GM23338 (cell line): ENCODE data around the gene TCERG1L. TPM values are rescaled to one million over a fixed set of nuclear protein-coding genes. Genes with fewer than 3 reads are reported as not detected.

Source experiments
- ATAC-seq: fragments of 200-7000 bp; cut with Tn5 transposase; 3 replicates; pipeline ENCODE4 v1.9.1; 2020
- DNase-seq: peaks from one replicate; pipeline ENCODE4 v3.0.0-alpha.2; 2015; ENCODE audit warnings: low spot score
- H2AFZ ChIP-seq: fragments of 200-600 bp; sonication (generic); 2 replicates; pipeline ENCODE4 v1.8.0; 2016; ENCODE audit warnings: antibody characterized with exemption, mild to moderate bottlenecking, moderate library complexity
- H3F3A ChIP-seq: fragments of 200-600 bp; sonication (generic); replicated peaks from 2 replicates; pipeline ENCODE4 v1.8.0; 2017; ENCODE audit warnings: antibody characterized with exemption, mixed run types, low read depth
- H3K27ac ChIP-seq: fragments of 200-600 bp; sonication (generic); 2 replicates; pipeline ENCODE4 v1.6.1; 2016; ENCODE audit warnings: low read depth
- H3K27me3 ChIP-seq: fragments of 200-600 bp; sonication (generic); 2 replicates; pipeline ENCODE4 v1.8.0; 2016; ENCODE audit warnings: mild to moderate bottlenecking, mixed run types, moderate library complexity; ENCODE audit not compliant: insufficient read depth
- H3K36me3 ChIP-seq: fragments of 200-600 bp; sonication (generic); 2 replicates; pipeline ENCODE4 v1.8.0; 2016; ENCODE audit warnings: mild to moderate bottlenecking; ENCODE audit not compliant: insufficient read depth
- H3K4me1 ChIP-seq: fragments of 200-600 bp; sonication (generic); 2 replicates; pipeline ENCODE4 v1.8.0; 2016; ENCODE audit warnings: mild to moderate bottlenecking, moderate library complexity; ENCODE audit not compliant: insufficient read depth
- H3K4me2 ChIP-seq: fragments of 200-600 bp; sonication (generic); 2 replicates; pipeline ENCODE4 v1.7.1; 2017; ENCODE audit warnings: mixed run types
- H3K4me3 ChIP-seq: fragments of 200-600 bp; sonication (generic); 2 replicates; pipeline ENCODE4 v1.6.1; 2016; ENCODE audit warnings: mixed run types
- H3K79me2 ChIP-seq: fragments of 200-600 bp; sonication (generic); replicated peaks from 2 replicates; pipeline ENCODE4 v1.8.0; 2017; ENCODE audit warnings: mild to moderate bottlenecking; ENCODE audit not compliant: insufficient read depth
- H3K9me2 ChIP-seq: fragments of 200-600 bp; sonication (generic); 2 replicates; pipeline ENCODE4 v1.8.0; 2017; ENCODE audit not compliant: insufficient read depth
- H4K20me1 ChIP-seq: fragments of 200-600 bp; sonication (generic); replicated peaks from 2 replicates; pipeline ENCODE4 v1.8.0; 2017; ENCODE audit warnings: mild to moderate bottlenecking; ENCODE audit not compliant: insufficient read depth
- H3K27ac Mint-ChIP-seq: 2 replicates; pipeline ENCODE4 v1.8.0; 2020; ENCODE audit warnings: inconsistent platforms, mild to moderate bottlenecking, moderate library complexity, mixed read lengths
- H3K27me3 Mint-ChIP-seq: 3 replicates; pipeline ENCODE4 v1.8.0; 2022; ENCODE audit warnings: low read depth, mild to moderate bottlenecking, moderate library complexity, mixed read lengths, inconsistent platforms; ENCODE audit not compliant: insufficient read depth, poor library complexity
- H3K36me3 Mint-ChIP-seq: 3 replicates; pipeline ENCODE4 v1.8.0; 2021; ENCODE audit warnings: low read depth, mild to moderate bottlenecking, inconsistent platforms, moderate library complexity, mixed read lengths
- H3K4me1 Mint-ChIP-seq: 3 replicates; pipeline ENCODE4 v1.8.0; 2020; ENCODE audit warnings: mild to moderate bottlenecking, inconsistent platforms, mixed read lengths
- H3K4me3 Mint-ChIP-seq: 3 replicates; pipeline ENCODE4 v1.8.0; 2021; ENCODE audit warnings: moderate library complexity, mild to moderate bottlenecking, inconsistent platforms, mixed read lengths
- H3K9me3 Mint-ChIP-seq: 3 replicates; pipeline ENCODE4 v1.8.0; 2020; ENCODE audit warnings: moderate library complexity, mild to moderate bottlenecking, inconsistent platforms, mixed read lengths
- EZH2phosphoT487 ChIP-seq: fragments of 200-600 bp; sonication (generic); IDR thresholded peaks from one replicate; pipeline ENCODE4 v1.8.1; 2018; ENCODE audit warnings: antibody characterized with exemption; ENCODE audit not compliant: unreplicated experiment
- POLR2AphosphoS5 ChIP-seq: IDR thresholded peaks from 2 replicates; pipeline ENCODE4 v1.6.1; 2016; ENCODE audit warnings: antibody characterized with exemption, low read depth
- ZNF331 ChIP-seq: fragments of 250-450 bp; sonication (Bioruptor Pico); IDR thresholded peaks from 2 replicates; pipeline ENCODE4 v1.5.0; 2020; ENCODE audit warnings: low read depth, mild to moderate bottlenecking, moderate library complexity
- polyA plus RNA-seq: library from polyadenylated mRNA; unstranded; fragments of >200 nt; fragmentation: Nextera tagmentation; extraction: Ambion mirVana; gene quantifications from 2 replicates; pipeline ENCODE4 v1.2.1, GENCODE V29; 2016
- total RNA-seq: library from RNA; depleted of rRNA; stranded (reverse); fragments of >200 nt; shearing (Covaris generic); gene quantifications from 2 replicates; pipeline ENCODE4 v1.2.3, GENCODE V29; 2014
- TF ChIP-seq, protein P1 (sequence below): IDR thresholded peaks from one replicate; pipeline ENCODE4 v1.6.1; 2018; ENCODE audit warnings: antibody characterized with exemption; ENCODE audit not compliant: unreplicated experiment
- TF ChIP-seq, protein P2 (sequence below): fragments of 250-450 bp; sonication (Bioruptor Pico); IDR thresholded peaks from 2 replicates; pipeline ENCODE4 v1.5.0; 2020; ENCODE audit warnings: mild to moderate bottlenecking, moderate library complexity

TCERG1L gene
- total and polyA plus RNA-seq, 2 experiments from 2014 or later, result 3.9 to 5.5 TPM

DNA sequence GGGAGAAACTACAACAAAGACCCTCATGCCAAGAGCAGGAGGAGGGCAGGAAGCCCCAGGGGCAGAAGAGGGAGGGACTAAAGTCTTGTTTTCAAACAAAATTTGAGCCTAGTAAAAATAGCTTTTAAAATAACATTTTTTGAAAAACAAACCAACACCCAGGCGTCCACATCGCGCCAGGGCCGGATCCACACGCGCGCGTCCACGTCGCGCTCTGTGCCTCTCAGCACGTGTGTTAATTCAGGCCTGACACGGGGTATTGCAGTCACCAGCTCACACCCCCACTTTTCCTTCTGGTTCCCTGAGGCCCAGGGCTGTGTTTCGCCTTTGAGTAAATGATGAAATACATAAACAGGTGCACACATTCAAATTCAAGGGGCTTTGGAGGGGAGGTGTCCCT is 196.2 kb downstream of the TCERG1L start (continued):
- TF ChIP-seq, protein P1, sequence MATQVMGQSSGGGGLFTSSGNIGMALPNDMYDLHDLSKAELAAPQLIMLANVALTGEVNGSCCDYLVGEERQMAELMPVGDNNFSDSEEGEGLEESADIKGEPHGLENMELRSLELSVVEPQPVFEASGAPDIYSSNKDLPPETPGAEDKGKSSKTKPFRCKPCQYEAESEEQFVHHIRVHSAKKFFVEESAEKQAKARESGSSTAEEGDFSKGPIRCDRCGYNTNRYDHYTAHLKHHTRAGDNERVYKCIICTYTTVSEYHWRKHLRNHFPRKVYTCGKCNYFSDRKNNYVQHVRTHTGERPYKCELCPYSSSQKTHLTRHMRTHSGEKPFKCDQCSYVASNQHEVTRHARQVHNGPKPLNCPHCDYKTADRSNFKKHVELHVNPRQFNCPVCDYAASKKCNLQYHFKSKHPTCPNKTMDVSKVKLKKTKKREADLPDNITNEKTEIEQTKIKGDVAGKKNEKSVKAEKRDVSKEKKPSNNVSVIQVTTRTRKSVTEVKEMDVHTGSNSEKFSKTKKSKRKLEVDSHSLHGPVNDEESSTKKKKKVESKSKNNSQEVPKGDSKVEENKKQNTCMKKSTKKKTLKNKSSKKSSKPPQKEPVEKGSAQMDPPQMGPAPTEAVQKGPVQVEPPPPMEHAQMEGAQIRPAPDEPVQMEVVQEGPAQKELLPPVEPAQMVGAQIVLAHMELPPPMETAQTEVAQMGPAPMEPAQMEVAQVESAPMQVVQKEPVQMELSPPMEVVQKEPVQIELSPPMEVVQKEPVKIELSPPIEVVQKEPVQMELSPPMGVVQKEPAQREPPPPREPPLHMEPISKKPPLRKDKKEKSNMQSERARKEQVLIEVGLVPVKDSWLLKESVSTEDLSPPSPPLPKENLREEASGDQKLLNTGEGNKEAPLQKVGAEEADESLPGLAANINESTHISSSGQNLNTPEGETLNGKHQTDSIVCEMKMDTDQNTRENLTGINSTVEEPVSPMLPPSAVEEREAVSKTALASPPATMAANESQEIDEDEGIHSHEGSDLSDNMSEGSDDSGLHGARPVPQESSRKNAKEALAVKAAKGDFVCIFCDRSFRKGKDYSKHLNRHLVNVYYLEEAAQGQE, result no peak
- TF ChIP-seq, protein P2, sequence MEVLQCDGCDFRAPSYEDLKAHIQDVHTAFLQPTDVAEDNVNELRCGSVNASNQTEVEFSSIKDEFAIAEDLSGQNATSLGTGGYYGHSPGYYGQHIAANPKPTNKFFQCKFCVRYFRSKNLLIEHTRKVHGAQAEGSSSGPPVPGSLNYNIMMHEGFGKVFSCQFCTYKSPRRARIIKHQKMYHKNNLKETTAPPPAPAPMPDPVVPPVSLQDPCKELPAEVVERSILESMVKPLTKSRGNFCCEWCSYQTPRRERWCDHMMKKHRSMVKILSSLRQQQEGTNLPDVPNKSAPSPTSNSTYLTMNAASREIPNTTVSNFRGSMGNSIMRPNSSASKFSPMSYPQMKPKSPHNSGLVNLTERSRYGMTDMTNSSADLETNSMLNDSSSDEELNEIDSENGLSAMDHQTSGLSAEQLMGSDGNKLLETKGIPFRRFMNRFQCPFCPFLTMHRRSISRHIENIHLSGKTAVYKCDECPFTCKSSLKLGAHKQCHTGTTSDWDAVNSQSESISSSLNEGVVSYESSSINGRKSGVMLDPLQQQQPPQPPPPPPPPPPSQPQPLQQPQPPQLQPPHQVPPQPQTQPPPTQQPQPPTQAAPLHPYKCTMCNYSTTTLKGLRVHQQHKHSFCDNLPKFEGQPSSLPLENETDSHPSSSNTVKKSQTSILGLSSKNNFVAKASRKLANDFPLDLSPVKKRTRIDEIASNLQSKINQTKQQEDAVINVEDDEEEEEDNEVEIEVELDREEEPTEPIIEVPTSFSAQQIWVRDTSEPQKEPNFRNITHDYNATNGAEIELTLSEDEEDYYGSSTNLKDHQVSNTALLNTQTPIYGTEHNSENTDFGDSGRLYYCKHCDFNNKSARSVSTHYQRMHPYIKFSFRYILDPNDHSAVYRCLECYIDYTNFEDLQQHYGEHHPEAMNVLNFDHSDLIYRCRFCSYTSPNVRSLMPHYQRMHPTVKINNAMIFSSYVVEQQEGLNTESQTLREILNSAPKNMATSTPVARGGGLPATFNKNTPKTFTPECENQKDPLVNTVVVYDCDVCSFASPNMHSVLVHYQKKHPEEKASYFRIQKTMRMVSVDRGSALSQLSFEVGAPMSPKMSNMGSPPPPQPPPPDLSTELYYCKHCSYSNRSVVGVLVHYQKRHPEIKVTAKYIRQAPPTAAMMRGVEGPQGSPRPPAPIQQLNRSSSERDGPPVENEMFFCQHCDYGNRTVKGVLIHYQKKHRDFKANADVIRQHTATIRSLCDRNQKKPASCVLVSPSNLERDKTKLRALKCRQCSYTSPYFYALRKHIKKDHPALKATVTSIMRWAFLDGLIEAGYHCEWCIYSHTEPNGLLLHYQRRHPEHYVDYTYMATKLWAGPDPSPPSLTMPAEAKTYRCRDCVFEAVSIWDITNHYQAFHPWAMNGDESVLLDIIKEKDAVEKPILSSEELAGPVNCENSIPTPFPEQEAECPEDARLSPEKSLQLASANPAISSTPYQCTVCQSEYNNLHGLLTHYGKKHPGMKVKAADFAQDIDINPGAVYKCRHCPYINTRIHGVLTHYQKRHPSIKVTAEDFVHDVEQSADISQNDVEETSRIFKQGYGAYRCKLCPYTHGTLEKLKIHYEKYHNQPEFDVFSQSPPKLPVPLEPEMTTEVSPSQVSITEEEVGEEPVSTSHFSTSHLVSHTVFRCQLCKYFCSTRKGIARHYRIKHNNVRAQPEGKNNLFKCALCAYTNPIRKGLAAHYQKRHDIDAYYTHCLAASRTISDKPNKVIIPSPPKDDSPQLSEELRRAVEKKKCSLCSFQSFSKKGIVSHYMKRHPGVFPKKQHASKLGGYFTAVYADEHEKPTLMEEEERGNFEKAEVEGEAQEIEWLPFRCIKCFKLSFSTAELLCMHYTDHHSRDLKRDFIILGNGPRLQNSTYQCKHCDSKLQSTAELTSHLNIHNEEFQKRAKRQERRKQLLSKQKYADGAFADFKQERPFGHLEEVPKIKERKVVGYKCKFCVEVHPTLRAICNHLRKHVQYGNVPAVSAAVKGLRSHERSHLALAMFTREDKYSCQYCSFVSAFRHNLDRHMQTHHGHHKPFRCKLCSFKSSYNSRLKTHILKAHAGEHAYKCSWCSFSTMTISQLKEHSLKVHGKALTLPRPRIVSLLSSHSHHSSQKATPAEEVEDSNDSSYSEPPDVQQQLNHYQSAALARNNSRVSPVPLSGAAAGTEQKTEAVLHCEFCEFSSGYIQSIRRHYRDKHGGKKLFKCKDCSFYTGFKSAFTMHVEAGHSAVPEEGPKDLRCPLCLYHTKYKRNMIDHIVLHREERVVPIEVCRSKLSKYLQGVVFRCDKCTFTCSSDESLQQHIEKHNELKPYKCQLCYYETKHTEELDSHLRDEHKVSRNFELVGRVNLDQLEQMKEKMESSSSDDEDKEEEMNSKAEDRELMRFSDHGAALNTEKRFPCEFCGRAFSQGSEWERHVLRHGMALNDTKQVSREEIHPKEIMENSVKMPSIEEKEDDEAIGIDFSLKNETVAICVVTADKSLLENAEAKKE (CRISPR knock-in tag), result no peak

DNA sequence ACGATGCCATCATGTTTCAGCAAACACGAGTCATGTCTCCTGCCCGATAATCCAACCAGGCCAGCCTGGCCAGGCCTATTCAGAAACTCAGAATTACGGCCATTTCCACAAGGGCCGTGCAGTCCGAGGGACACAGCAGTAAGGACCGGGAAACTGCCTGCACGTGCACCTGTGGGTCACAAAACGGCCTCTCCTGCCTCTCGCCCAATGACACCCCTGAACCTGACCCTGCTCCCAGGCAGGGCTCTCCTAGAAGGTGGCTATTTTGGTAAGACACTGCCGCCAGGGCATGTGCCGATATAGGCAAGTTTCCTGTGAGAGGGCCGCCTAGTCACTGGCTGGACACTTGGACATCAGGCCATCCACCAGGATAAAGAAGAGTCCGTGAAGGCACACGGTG is 196.7 kb downstream of the TCERG1L start:
- Mint-ChIP-seq H3K4me1 (peaks cover 5% of the 10 kb centered on the region; the same call in 1 of the 3 replicates), H3K9me3 (peaks cover 45% of the 10 kb centered on the region), H3K4me3 (no peak overlapping the region), H3K27me3 (peaks cover 4% of the 10 kb centered on the region), H3K27ac (no peak overlapping the region), H3K36me3 (no peaks in the 10 kb centered on the region; the same call in 2 of the 3 replicates)
- DNase-seq, result no peak
- H4K20me1 ChIP-seq, result no peaks in the 10 kb centered on the region
- H3K27ac ChIP-seq, result no peak overlapping the region
- TF ChIP-seq ZNF331 (CRISPR knock-in tag), result no peak
- TF ChIP-seq EZH2phosphoT487, result no peak
- no peak for TF ChIP-seq POLR2AphosphoS5
- no peaks in the 10 kb centered on the region for H3K9me2 ChIP-seq
- H3K36me3 ChIP-seq, result no peaks in the 10 kb centered on the region
- no peak overlapping the region for H2AFZ ChIP-seq
- H3K4me2 ChIP-seq, result no peak overlapping the region
- no peak overlapping the region for H3K4me3 ChIP-seq
- H3F3A ChIP-seq, result no peaks in the 10 kb centered on the region
- H3K79me2 ChIP-seq, result no peaks in the 10 kb centered on the region
- H3K4me1 ChIP-seq, result no peaks in the 10 kb centered on the region
- ATAC-seq, result no peak
- H3K27me3 ChIP-seq, result no peaks in the 10 kb centered on the region
